HG03558 (cell line): ENCODE data around the gene LARP1B.
"Not testable (repeated sequence)": the region's sequence is repeated elsewhere in the genome, so short reads cannot be mapped to it uniquely, and the experiment has no call there.

Experiments used
- ATAC-seq: cut with Tn5 transposase; IDR thresholded peaks from one replicate; pipeline ENCODE4 v1.9.1; 2021; ENCODE audit warnings: moderate number of reproducible peaks; ENCODE audit not compliant: unreplicated experiment; ENCODE audit errors: extremely low read depth

Gene LARP1B

GRCh38 chr4:128220286-128221235 lies 159.4 kb downstream of the LARP1B start:
- ATAC-seq, result no peak

DNA sequence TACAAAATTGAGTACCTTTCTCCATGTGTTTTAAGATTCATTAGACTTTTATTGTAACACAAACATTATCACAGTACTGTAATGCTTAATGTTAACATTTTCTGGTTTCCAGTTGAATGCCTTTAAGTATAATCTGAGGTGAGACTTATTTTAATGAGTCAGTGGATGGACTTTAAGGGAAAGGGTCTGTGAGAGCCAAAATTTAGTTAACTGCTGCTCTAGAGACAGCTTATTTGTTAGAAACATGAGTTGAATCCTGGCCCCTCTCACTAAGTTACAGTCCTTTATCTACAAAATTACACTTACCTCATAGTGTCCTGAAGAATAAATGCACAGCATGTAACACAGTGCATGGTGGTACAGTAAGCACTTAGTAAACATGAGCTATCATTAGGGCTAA lies 160.5 kb downstream of the LARP1B start:
- no peak for ATAC-seq

GRCh38 chr4:128225148-128225547 lies 164.0 kb downstream of the LARP1B start:
- ATAC-seq, result no peak

DNA sequence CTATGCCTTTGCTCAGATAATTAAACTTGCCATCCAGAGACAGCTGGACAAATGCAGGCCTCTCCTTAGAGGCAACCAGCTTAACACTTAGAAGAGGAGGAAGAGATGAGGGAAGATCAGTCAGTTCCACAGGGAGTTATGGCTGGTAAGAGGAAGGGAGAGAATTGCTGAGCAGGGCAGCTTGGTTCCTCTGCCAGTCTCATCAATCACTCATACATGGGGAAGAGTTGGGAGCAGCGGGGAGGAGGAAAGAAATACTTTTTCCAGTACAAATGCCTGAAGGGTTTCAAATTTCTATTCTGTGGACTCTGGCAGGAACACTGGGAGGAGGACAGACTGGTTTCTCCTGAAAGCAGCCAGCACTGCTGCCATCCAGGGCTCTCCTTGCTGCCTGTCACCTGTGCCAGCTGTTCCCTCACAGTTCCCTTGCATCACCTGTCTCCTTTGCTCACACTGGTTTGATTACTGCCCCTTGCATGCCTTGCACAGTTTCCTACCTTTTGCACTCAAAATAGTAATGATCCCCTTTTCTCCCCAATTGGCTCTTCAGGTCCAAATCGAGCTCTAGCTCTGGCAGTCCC lies 167.0 kb downstream of the LARP1B start:
- ATAC-seq, result no peak

DNA sequence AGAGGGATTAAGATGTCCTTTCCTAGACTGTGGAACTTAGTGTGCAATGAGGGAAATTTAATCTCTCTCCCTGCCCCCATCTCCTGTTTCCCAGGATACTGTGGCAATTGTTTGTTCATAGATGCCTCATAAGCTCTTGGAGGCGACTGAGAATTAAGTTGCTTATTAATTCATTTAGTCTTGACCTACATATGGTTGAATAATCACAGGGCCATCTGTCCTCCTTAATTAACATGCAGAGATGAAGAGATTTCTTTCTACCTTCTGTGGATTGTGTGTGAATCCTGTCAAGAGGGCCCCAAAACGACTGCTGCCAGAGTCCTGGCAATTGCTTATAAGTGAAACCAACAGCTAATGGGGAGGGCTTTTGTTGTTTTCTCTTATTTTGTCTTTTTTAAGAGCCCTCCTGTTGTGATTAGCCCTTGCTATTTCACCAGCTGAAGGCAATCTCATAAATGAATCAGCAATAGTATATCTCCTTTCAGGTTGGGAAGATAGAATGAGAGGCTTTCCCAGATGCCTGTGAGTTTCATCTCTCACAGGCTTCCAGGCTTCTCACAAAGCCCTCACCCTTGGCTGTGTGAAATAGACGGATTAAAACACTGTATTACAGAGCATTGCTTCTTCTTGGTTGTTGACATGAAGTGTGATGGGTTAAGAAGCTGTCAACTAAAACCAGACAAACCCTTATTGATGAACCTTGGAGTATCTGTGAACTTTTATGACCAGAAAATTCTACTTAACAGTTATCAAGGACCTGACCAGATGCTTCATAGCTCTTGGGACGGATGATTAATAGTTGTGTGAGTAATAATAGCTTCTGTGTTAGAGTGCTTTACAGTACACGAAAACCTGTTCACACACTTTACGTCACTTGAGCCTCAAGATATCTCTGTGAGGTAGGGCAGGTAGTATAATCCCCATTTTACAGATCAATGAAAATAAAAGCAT lies 168.0 kb downstream of the LARP1B start:
- ATAC-seq, result no peak

- ATAC-seq, result no peak
These were observed 171.6 kb downstream of the LARP1B start for GRCh38 chr4:128232719-128233118.

- no peak for ATAC-seq
These were observed 173.7 kb downstream of the LARP1B start for GRCh38 chr4:128234836-128235235.

- no peak for ATAC-seq
These were observed 179.9 kb downstream of the LARP1B start for GRCh38 chr4:128241019-128241418.

GRCh38 chr4:128241425-128241913 lies 180.4 kb downstream of the LARP1B start:
- no peak for ATAC-seq

DNA sequence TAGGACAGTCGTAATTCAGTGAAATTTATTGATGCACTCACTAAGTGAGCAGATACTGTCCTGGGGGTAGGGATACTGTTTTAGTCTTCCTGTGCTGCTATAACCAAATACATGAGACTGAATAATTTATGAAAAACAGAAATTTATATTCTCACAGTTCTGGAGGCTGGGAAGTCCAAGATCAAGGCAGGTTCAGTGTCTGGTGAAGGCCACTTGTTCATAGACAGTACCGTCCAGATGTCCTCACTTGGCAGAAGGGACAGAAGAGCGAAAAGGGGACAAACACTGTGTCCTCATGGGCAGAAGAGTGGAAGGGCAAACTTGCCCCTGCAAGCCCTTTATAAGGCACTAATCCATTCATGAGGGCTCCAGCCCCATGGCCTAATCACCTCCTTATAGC lies 180.9 kb downstream of the LARP1B start:
- ATAC-seq, result no peak

DNA sequence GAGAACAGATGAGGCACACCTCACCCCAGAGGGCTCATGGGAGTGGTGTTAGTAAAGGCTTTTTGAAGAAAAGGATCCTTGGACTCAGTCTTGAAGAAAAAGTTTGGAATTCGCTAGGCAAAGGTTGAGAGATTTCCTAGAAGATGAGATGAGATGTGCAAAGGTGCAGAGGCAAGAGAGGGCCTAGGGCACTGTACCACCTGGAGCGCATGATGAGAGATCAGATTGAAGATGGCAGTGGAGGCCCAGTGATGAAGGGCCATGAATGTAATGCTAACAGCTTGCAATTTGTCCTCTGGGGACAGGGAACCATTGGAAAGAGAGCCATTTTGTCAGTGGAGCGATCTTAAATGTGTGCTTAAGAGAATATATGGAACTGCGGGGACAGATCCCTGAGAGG lies 181.5 kb downstream of the LARP1B start:
- ATAC-seq, result no peak

- ATAC-seq, result no peak
These were observed 183.3 kb downstream of the LARP1B start for GRCh38 chr4:128244379-128244778.

- ATAC-seq, result not testable (repeated sequence)
These were observed 184.3 kb downstream of the LARP1B start for GRCh38 chr4:128245391-128245790.

- no peak for ATAC-seq
These were observed 186.8 kb downstream of the LARP1B start for GRCh38 chr4:128247906-128248305.

GRCh38 chr4:128249787-128250668 lies 188.9 kb downstream of the LARP1B start:
- ATAC-seq, result no peak

DNA sequence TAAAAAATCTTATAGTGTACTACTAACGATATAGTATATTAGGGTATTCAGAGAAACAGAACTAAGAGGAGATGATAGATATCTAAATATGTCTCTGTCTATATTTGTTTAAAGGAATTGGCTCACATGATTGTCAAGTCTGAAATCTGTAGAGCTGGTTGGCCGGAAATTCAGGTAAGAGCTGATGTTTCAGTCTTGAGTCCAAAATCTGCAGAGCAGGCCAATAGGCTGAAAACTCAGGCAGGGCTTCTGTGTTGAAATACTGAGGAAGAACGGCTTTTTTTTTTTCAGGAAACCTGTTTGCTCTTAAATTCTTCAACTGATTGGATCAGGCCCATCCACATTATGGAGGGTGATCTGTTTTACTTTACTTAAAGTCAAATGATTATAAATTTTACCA lies 194.8 kb downstream of the LARP1B start:
- ATAC-seq, result no peak

GRCh38 chr4:128256539-128256938 lies 195.4 kb downstream of the LARP1B start:
- ATAC-seq, result no peak

GRCh38 chr4:128258166-128258565 lies 197.1 kb downstream of the LARP1B start:
- ATAC-seq, result not testable (repeated sequence)

DNA sequence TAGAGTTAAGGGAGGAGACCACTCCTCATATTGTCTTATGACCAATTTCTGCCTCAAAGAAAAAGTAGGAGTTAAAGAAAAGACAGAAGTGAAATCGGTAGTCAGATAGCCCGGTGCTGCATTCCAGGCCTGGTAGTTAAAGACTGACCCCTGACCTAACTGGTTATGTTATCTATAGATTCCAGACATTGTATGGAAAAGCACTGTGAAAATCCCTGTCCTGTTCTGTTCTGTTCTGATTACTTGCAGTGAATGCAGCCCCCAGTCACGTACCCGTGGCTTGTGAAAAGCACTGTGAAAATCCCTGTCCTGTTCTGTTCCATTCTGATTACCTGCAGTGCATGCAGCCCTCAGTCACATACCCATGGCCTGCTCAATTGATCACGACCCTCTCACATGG lies 198.8 kb downstream of the LARP1B start:
- not testable (repeated sequence) for ATAC-seq
